Trophoblast cell (in vitro differentiated cells and primary cell): Measurements from ENCODE around the gene SERTM2.

Source experiments
- DNase-seq, 2 donors: peaks; one replicate each; pipeline ENCODE4 v3.0.0-alpha.2; 2016
- H2AFZ ChIP-seq: 2 replicates; pipeline ENCODE4 v1.6.1; 2013; ENCODE audit warnings: low read length, moderate library complexity, mild to moderate bottlenecking; ENCODE audit not compliant: insufficient read depth, poor library complexity
- H2AK5ac ChIP-seq: 2 replicates; pipeline ENCODE4 v1.6.1; 2013; ENCODE audit warnings: mild to moderate bottlenecking, low read length
- H2BK120ac ChIP-seq: 2 replicates; pipeline ENCODE4 v1.6.1; 2013; ENCODE audit warnings: low read length, mild to moderate bottlenecking, moderate library complexity; ENCODE audit not compliant: insufficient read depth, poor library complexity
- H2BK12ac ChIP-seq: 2 replicates; pipeline ENCODE4 v1.6.1; 2013; ENCODE audit warnings: mild to moderate bottlenecking, low read length, moderate library complexity
- H2BK5ac ChIP-seq: 2 replicates; pipeline ENCODE4 v1.6.1; 2013; ENCODE audit warnings: low read length, low read depth, moderate library complexity, mild to moderate bottlenecking; ENCODE audit not compliant: poor library complexity
- H3K14ac ChIP-seq: 2 replicates; pipeline ENCODE4 v1.6.1; 2013; ENCODE audit warnings: mild to moderate bottlenecking, low read length
- H3K18ac ChIP-seq: 2 replicates; pipeline ENCODE4 v1.6.1; 2013; ENCODE audit warnings: mild to moderate bottlenecking, low read length
- H3K23ac ChIP-seq: 2 replicates; pipeline ENCODE4 v1.6.1; 2013; ENCODE audit warnings: low read length
- H3K27ac ChIP-seq: 2 replicates; pipeline ENCODE4 v1.5.1; 2013; ENCODE audit warnings: low read depth, mild to moderate bottlenecking, inconsistent platforms, low read length, moderate library complexity
- H3K27me3 ChIP-seq: 2 replicates; pipeline ENCODE4 v1.6.1; 2013; ENCODE audit warnings: inconsistent platforms, mild to moderate bottlenecking, low read length, moderate library complexity; ENCODE audit not compliant: insufficient read depth
- H3K36me3 ChIP-seq, 2 experiments: 1 replicate in 1 of 2; 2 replicates in 1 of 2; pipeline ENCODE4 v1.6.1; 2013; ENCODE audit warnings: low read length in 2 of 2, mild to moderate bottlenecking in 2 of 2, moderate library complexity in 1 of 2; ENCODE audit not compliant: insufficient read depth in 2 of 2, control insufficient read depth in 1 of 2
- H3K4ac ChIP-seq: 2 replicates; pipeline ENCODE4 v1.6.1; 2013; ENCODE audit warnings: low read depth, mild to moderate bottlenecking, low read length, moderate library complexity
- H3K4me1 ChIP-seq, 2 experiments: 1 replicate in 1 of 2; 2 replicates in 1 of 2; pipeline ENCODE4 v1.6.1; 2013; ENCODE audit warnings: low read length in 2 of 2, mild to moderate bottlenecking in 2 of 2, moderate library complexity in 1 of 2; ENCODE audit not compliant: insufficient read depth in 2 of 2, control insufficient read depth in 1 of 2
- H3K4me2 ChIP-seq: 2 replicates; pipeline ENCODE4 v1.6.1; 2013; ENCODE audit warnings: inconsistent platforms, mild to moderate bottlenecking, low read length, moderate library complexity
- H3K4me3 ChIP-seq: 2 replicates; pipeline ENCODE4 v1.5.1; 2013; ENCODE audit warnings: mild to moderate bottlenecking, low read depth, low read length, inconsistent platforms
- H3K79me1 ChIP-seq: one replicate; pipeline ENCODE4 v1.6.1; 2013; ENCODE audit warnings: low read length
- H3K79me2 ChIP-seq: 2 replicates; pipeline ENCODE4 v1.6.1; 2013; ENCODE audit warnings: low read length, mild to moderate bottlenecking; ENCODE audit not compliant: control insufficient read depth, insufficient read depth, poor library complexity
- H3K9ac ChIP-seq: 2 replicates; pipeline ENCODE4 v1.6.1; 2013; ENCODE audit warnings: mild to moderate bottlenecking, low read length
- H3K9me3 ChIP-seq: 2 replicates; pipeline ENCODE4 v1.6.1; 2013; ENCODE audit warnings: low read depth, mild to moderate bottlenecking, control low read depth, inconsistent platforms, low read length; ENCODE audit not compliant: insufficient read depth
- H4K12ac ChIP-seq: 2 replicates; pipeline ENCODE4 v1.6.1; 2013; ENCODE audit warnings: low read depth, mild to moderate bottlenecking, low read length, moderate library complexity
- H4K8ac ChIP-seq: 2 replicates; pipeline ENCODE4 v1.6.1; 2013; ENCODE audit warnings: low read depth, mild to moderate bottlenecking, low read length, moderate library complexity
- H4K91ac ChIP-seq: one replicate; pipeline ENCODE4 v1.6.1; 2013; ENCODE audit warnings: low read depth, mild to moderate bottlenecking, low read length, moderate library complexity
- WGBS: extraction: QIAGEN DNeasy Blood & Tissue Kit; methylation state at CpG from one replicate; pipeline ENCODE4 v1.1.7; 2013; ENCODE audit warnings: missing lambda C conversion rate; ENCODE audit not compliant: insufficient read length, insufficient coverage; ENCODE audit errors: extremely low coverage; 5-methylcytosine and 5-hydroxymethylcytosine counted together

Gene SERTM2

GRCh38 chrX:111568354-111568753, 56.9 kb downstream of the SERTM2 start:
- no peak overlapping the region for H2AFZ ChIP-seq
- H3K9ac ChIP-seq, result no peak overlapping the region
- DNase-seq, result peak; percentile 3 to 49
- H2BK5ac ChIP-seq, result no peak overlapping the region
- no CpG with 5 or more reads among the region's 4 CpGs for WGBS
- H3K79me2 ChIP-seq, result no peaks in the 10 kb centered on the region
- no peaks in the 10 kb centered on the region for H3K9me3 ChIP-seq
- no peak overlapping the region for H3K4me2 ChIP-seq
- no peak overlapping the region for H2BK120ac ChIP-seq
- H2AK5ac ChIP-seq, result no peak overlapping the region
- no peak overlapping the region for H3K23ac ChIP-seq
- no peak overlapping the region for H4K8ac ChIP-seq
- H3K4me1 ChIP-seq, result no peaks in the 10 kb centered on the region
- H3K18ac ChIP-seq, result no peak overlapping the region
- no peak overlapping the region for H3K14ac ChIP-seq
- no peak overlapping the region for H3K4ac ChIP-seq
- no peak overlapping the region for H3K4me3 ChIP-seq
- H3K27me3 ChIP-seq, result no peaks in the 10 kb centered on the region
- H4K91ac ChIP-seq, result no peak overlapping the region
- H2BK12ac ChIP-seq, result no peak overlapping the region
- H3K36me3 ChIP-seq, result no peaks in the 10 kb centered on the region
- no peaks in the 10 kb centered on the region for H3K79me1 ChIP-seq
- H3K27ac ChIP-seq, result no peak overlapping the region
- no peak overlapping the region for H4K12ac ChIP-seq

DNA sequence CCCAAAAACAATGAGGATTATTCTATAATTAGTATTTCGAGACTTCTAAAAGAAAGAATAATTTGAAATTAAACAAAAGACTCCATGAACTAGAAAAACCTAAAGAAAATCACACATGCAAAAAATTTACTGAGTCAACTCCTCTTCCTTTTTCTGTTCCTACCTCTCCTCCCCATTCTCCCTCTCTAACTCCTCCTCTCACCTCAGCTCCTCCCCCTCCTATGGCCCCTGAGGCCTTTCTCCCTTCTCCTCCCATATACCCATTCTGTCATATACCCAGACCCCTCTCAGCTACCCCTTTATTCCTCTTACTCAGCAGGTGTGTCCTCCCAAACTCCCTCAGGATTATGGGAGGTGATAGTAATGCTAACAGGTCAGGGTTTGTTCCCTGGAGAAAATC, 57.4 kb downstream of the SERTM2 start:
- no peak overlapping the region for H2AFZ ChIP-seq
- H4K12ac ChIP-seq, result no peak overlapping the region
- no peaks in the 10 kb centered on the region for H3K4me1 ChIP-seq
- no peak overlapping the region for H3K23ac ChIP-seq
- H4K8ac ChIP-seq, result no peak overlapping the region
- H3K4me2 ChIP-seq, result no peak overlapping the region
- H2BK5ac ChIP-seq, result no peak overlapping the region
- H3K79me1 ChIP-seq, result no peaks in the 10 kb centered on the region
- no CpG with 5 or more reads among the region's 1 CpG for WGBS
- no peak overlapping the region for H2BK12ac ChIP-seq
- H3K27ac ChIP-seq, result no peak overlapping the region
- no peaks in the 10 kb centered on the region for H3K9me3 ChIP-seq
- H3K18ac ChIP-seq, result no peak overlapping the region
- no peak overlapping the region for H3K14ac ChIP-seq
- DNase-seq, result no peak
- H3K4me3 ChIP-seq, result no peak overlapping the region
- H3K27me3 ChIP-seq, result no peaks in the 10 kb centered on the region
- no peak overlapping the region for H4K91ac ChIP-seq
- no peaks in the 10 kb centered on the region for H3K79me2 ChIP-seq
- no peak overlapping the region for H3K4ac ChIP-seq
- no peak overlapping the region for H2AK5ac ChIP-seq
- H3K36me3 ChIP-seq, result no peaks in the 10 kb centered on the region
- no peak overlapping the region for H2BK120ac ChIP-seq
- no peak overlapping the region for H3K9ac ChIP-seq
